Erythroblast (primary cell): ENCODE results near the gene GRM8.

ENCODE experiments used
- GATA1 ChIP-seq: IDR thresholded peaks from 2 replicates; pipeline ENCODE4 v1.6.1; 2011; ENCODE audit warnings: low read depth, mild to moderate bottlenecking, control low read depth, low read length, moderate library complexity
- POLR2A ChIP-seq: IDR thresholded peaks from 2 replicates; pipeline ENCODE4 v1.6.1; 2011; ENCODE audit warnings: mild to moderate bottlenecking, low read length

GRCh38 chr7:126959649-126960048, 293.1 kb downstream of the GRM8 start:
- TF ChIP-seq POLR2A (no peak), GATA1 (no peak)
